Body of pancreas (tissue), 4 donors: ENCODE data around the gene SON.

ENCODE experiments used
- POLR2A ChIP-seq, 3 donors: fragments of 450-650 bp; IDR thresholded peaks; one replicate each; pipeline ENCODE4 v1.6.1; 2016; ENCODE audit warnings: antibody characterized with exemption in 3 of 3, mild to moderate bottlenecking in 2 of 3
- TF ChIP-seq, protein P1 (sequence below), 7 experiments: fragments of 450-650 bp in 4 of 7; fragments of 200-600 bp in 3 of 7; sonication (generic) in 3 of 7; IDR thresholded peaks; one replicate each; pipeline ENCODE4 v1.5.1; 2016 to 2019; ENCODE audit warnings: antibody characterized with exemption in 7 of 7

GRCh38 chr21:33558777-33559421, 16.1 kb downstream of the SON start:
- TF ChIP-seq, protein P1, sequence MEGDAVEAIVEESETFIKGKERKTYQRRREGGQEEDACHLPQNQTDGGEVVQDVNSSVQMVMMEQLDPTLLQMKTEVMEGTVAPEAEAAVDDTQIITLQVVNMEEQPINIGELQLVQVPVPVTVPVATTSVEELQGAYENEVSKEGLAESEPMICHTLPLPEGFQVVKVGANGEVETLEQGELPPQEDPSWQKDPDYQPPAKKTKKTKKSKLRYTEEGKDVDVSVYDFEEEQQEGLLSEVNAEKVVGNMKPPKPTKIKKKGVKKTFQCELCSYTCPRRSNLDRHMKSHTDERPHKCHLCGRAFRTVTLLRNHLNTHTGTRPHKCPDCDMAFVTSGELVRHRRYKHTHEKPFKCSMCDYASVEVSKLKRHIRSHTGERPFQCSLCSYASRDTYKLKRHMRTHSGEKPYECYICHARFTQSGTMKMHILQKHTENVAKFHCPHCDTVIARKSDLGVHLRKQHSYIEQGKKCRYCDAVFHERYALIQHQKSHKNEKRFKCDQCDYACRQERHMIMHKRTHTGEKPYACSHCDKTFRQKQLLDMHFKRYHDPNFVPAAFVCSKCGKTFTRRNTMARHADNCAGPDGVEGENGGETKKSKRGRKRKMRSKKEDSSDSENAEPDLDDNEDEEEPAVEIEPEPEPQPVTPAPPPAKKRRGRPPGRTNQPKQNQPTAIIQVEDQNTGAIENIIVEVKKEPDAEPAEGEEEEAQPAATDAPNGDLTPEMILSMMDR (IDR thresholded peaks at IDR 0.05) = no peak
- no peak for TF ChIP-seq POLR2A (IDR thresholded peaks at IDR 0.05)
